IMR-90 (cell line): Measurements from ENCODE around the gene ZAP70.

Experiments used
- CEBPB ChIP-seq: IDR thresholded peaks from 2 replicates; pipeline ENCODE4 v1.6.1; 2012; ENCODE audit warnings: low read depth, low read length, improper control_type of control experiment
- CTCF ChIP-seq: conservative IDR thresholded peaks from 2 replicates; pipeline ENCODE4 v1.5.1; 2012; ENCODE audit warnings: mild to moderate bottlenecking, low read depth, low read length, improper control_type of control experiment
- MAFK ChIP-seq: IDR thresholded peaks from 2 replicates; pipeline ENCODE4 v1.6.1; 2012; ENCODE audit warnings: low read depth, low read length, improper control_type of control experiment
- POLR2A ChIP-seq: IDR thresholded peaks from 2 replicates; pipeline ENCODE4 v1.6.1; 2012; ENCODE audit warnings: mild to moderate bottlenecking, low read depth, low read length
- RCOR1 ChIP-seq: IDR thresholded peaks from 2 replicates; pipeline ENCODE4 v1.6.1; 2012; ENCODE audit warnings: mild to moderate bottlenecking, low read length, improper control_type of control experiment; ENCODE audit not compliant: insufficient replicate concordance
- RFX5 ChIP-seq: IDR thresholded peaks from 2 replicates; pipeline ENCODE4 v1.8.0; 2012; ENCODE audit warnings: low read depth, mild to moderate bottlenecking, low read length, moderate library complexity

DNA sequence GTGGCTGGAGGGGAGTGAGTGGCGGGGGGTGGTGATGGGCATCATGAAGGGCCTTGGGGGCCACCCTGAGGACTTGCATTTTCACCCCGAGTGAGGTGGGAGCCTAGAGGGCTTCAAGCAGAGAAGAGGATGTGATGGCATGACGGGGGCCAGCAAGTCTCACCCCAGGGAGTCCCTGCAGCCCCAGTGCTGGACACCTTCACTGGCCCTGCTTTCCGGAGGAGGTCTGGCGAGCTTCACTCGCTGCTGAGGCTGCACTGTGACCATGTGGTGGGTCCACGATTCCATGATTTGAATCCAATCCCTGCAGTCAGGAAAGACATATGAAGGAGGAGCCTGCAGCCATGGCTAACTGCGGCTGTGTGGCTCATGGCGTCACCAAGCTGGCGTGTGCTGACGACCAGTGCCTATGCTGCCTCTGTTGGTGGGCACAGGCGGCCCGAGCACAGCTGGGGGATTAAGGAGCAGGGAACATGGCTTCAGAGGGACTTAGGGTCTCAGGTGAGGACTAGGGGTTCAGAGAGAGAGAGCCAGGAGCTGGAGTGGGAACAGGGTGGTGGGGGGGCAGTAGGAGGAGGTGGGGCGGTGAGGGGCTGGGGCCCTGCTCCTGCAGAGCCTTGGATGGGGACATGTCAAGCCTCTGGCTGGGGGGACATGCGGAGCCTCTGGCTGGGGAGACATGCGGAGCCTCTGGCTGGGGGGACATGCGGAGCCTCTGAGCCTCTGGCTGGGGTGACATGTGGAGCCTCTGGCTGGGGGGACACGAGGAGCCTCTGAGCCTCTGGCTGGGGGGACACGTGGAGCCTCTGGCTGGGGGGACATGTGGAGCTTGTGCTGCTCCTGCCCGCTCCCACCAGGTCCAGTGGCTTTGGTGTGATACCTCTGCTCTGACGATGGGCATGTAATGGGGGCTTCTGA, 3.6 kb downstream of the ZAP70 start:
- TF ChIP-seq CTCF (no peak), RCOR1 (no peak), POLR2A (no peak), CEBPB (no peak), MAFK (no peak), RFX5 (no peak)
